ENCODE results near the gene ISY1.
A peak's percentile ranks its signal among the peaks of the same experiment; 100 is the strongest.
"Not testable (repeated sequence)": the region's sequence is repeated elsewhere in the genome, so short reads cannot be mapped to it uniquely, and the experiment has no call there.

The ISY1 gene

DNA sequence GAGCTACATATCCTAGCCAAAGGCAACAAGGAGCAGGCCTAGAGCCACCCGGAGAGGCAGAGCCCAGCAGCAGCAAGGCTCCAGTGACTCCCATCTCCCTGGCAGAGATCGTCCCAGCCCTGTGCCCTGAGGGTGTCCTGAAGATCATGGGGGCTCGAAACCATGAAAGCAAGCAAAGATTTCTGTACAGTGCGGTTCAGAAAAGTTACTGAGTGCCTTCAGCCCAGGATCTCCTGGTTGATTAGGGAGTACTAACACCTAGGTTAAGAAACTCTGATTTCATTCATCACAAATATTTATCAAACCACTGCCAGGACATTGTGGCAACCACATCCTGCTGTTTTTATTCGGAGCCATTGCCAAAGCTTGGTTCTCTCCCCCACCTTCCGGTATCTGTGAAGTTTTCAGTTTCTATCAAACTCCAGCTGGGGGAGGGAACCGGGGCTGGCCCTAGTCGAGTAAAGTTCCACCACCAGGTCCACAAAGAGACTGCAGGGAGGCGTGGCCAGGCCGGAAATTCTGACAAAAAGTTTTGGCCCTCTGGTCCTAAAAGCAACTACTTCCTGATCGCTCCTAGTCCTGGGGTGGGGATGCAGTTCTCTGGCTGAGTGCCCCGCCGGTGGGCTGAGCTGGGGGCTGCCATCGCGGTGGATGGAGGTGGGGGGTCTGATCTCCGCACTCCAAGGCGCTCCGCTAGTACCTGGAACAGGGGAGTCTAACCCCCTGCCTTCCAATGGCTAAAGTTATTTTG, 40.4 kb downstream of the ISY1 start:
- peak; percentile 91 for DNase-seq (ENCODE audit: low spot score)

GRCh38 chr3:129119365-129120100, 41.3 kb downstream of the ISY1 start:
- no peak for DNase-seq (ENCODE audit: low spot score)

DNA sequence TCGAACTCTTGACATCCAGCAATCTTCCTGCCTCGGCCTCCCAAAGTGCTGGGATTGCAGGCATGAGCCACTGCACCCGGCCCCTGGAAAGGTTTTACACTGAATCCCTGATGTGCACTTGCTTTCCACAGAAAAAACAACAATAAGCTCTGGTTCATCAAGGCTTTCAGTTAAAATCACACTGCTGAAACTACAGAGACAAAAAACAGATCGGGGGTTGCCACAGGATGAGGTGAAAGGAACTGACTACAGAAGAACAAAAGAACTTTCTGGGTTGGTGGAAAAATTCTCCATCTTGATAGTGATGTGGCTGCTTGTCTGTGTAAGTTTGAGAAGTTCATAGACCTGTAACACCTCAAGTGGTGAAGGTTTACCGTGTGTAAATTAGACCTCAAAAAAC, 42.1 kb downstream of the ISY1 start:
- no peak for DNase-seq (ENCODE audit: low spot score)

DNA sequence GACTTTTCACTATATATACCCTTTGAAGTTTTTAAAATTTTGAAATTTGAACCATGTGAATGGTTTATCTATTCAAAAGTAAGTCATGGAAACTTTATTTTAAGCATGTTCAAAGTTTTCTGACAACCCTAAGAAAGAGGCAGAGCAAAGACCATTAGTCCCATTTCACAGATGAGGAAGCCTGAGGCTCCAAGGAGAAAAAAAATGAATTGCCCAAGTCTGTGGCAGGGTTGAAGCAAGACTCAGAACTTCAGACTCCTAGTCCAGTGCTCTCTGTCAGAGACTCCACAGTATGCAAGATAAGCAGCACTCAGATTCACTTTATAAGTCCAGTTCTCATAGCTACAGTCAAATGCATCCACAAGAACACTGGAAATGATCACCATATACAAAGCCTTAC, 43.7 kb downstream of the ISY1 start:
- no peak for DNase-seq (ENCODE audit: low spot score)

DNA sequence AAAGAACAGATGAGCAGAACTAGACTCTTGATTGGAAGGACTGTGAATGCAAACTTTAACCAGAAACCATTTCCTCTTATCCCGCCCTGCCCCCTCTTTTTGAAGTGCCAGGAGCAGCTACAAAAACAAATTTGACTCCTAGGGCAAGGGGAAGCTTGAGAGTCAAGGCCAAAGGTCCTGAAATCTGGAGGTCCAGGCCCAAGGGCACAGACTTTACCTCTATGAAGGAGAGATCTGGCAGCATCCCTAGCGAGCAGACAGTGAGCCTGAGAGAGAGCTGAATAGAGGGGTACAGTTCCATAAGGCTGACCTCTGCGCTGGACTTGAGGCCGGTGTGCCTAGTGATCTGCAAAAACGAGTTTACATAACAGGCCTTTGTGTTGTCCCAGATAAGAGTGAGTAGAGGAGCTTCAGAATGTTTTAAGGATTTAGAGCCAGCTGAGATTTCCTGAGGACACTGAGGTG, 44.3 kb downstream of the ISY1 start:
- no peak for DNase-seq (ENCODE audit: low spot score)

DNA sequence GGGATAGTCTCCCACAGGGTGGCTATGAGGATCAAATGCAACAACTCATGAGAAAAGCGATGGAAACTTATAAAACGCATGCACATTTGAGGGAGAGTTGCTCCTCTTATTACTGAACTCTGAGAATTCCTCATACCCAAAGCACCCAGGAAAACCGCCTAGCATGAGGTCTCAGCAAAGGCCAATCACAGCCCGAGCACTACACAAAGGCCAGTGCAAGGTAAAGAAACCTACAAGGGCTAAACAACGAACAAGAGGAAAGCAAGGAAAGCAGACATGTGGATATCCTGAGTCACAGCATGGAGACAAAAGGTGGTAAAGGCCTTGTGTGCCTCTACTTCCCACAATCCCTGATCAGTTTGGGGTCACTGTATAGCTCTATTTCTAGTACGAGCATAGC, 46.4 kb downstream of the ISY1 start:
- DNase-seq (ENCODE audit: low spot score): no peak

GRCh38 chr3:129112308-129113052, 48.4 kb downstream of the ISY1 start:
- no peak for DNase-seq (ENCODE audit: low spot score)

- not testable (repeated sequence) for DNase-seq (ENCODE audit: low spot score)
These were observed 49.6 kb downstream of the ISY1 start for GRCh38 chr3:129111076-129111780.

DNA sequence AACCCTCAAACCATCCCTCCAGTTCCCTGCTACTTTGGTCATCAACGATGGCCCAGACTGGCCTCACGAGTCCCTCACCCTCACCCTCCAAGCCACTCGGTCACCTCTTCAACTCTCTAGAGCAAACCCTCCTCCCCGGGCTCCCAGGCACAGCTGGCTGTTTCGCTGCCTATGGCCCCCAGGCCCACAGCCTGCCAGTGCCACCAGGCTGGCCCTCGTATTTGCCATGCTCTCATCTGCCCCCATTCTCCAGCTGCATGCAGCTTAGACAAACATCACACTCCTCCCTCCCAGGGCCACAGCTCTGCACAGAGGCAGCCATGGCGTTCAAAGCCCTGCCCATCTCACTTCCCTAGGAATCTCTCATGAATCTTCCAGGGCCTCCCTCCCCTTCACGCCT, 53.1 kb downstream of the ISY1 start:
- no peak for DNase-seq (ENCODE audit: low spot score)

DNA sequence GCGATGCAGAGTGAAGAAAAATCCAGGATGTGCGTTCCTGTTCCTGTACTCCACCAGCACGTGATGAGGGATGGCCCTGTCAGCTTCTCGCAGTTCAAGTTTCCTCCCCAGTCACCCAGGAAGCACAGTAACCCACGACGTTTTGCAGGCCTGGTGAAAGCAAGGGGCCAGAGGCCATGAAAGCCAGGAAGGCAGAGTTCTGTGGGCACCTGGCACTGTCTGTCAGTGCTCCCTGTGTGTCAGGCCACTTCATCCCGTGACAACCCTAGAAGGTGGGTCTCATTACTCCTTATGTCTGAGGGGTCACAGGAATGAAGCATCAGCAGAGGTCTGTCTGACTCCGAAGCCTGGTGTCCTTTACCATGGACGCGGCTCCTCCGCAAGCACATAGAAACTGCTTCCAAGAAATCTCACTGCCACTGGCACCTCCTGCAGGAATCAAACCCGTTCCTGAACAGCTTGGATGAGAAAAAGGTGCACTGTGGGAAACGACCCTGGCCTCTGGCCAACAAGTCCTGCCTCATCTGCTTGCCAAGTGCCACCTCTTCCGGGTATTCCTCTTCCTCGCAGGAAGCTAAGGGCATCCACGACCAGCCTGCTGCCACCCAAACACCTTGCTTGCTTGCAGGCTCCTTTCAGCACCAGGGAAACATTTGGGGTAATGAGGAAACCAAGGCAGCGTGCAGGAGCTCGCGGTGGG, 53.8 kb downstream of the ISY1 start:
- no peak for DNase-seq (ENCODE audit: low spot score)

DNA sequence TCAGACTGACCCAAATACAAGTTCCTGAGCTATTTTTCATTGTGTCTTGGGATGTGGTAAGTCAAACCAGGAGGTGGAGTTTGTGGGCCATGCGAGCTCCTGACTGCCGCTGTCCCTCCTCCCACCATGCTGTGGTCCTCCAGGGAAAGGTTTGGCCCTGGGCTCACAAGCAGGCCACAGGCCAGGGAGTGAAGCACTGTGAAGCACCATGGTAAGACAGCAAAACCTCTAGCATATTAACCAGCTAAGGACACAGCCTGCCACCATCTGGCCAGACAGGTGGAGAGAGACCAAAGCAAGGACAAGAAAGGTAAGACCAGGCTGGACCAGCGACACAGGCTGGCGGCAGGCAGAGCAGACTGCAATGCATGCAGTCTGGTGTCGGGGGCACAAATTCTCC, 54.5 kb downstream of the ISY1 start:
- DNase-seq (ENCODE audit: low spot score): no peak

DNA sequence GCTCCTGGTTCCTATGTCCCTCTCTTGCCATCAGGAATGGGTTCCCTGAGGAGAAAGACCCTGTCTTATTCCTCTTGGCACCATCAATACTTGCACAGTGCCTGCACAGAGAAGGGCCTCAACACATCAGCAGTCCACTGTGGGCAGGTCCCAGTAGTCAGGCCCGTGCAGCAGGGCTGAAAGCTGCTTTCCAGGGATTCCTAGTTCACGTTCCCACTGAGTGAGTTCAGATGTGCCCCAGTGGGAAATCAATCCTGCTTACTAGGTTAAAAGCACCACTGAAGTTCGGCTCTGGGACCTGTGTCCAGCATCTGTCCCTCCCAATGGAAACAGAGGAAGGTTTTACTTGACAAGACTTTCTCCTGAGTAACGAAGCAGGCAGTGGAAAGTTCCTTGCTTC, 55.0 kb downstream of the ISY1 start:
- no peak for DNase-seq (ENCODE audit: low spot score)

- DNase-seq (ENCODE audit: low spot score): no peak
These were observed 56.3 kb downstream of the ISY1 start for GRCh38 chr3:129104498-129105079.

- no peak for DNase-seq (ENCODE audit: low spot score)
These were observed 56.8 kb downstream of the ISY1 start for GRCh38 chr3:129104051-129104450.

DNA sequence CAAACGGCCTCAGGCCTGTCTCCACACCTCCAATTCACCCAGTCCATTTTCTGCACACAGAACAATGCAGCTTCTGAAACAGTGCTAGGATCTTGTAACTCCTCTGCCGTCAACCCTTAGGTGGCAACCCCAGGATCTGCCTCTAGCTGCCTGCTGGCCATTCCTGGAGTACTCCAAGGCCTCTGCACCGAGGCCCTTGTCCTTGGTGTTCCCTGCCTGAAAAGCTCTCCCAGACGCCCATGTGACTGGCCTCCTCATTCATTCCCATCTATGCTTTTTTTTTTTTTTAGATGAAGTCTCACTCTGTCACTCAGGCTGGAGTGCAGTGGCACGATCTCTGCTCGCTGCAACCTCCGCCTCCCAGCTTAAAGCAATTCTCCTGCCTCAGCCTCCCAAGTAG, 57.6 kb downstream of the ISY1 start:
- no peak for DNase-seq (ENCODE audit: low spot score)

DNA sequence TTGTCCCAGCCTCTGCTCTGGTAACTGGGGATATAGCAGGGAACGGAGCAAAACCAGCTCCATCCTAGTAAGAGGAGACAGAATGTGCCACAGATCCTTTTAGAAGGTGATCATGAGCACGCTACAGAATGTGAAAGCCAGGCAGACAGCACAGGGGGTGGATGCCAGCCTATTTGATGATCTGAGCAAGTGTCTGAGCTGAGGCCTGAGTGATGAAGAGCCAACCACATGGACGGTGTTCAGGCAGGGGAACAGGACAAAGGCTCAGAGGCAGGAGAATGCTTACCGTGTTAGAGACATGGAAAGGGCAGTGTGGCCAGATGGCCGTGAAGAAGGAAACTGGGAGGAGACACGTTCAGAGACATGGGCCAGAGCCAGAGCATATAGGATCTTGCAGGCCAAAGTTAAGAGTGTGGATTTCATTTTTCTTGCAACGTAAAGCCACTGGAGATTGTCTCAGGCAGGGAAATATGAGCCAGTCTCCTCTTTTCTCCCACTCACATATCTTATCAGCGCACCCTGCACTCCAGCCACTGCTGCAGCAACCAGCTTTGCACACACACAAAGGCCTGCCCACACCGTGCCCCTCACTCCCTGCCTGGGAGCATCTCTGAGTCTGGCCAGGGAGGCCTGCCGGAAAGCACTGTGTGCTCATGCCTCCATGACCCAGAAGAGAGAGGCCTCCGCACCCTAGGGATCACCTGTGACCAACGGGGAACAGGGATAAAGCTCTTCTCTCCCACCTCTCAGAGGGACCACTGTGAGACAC, 59.3 kb downstream of the ISY1 start:
- DNase-seq (ENCODE audit: low spot score): no peak

GRCh38 chr3:129100274-129100673, 60.6 kb downstream of the ISY1 start:
- no peak for DNase-seq (ENCODE audit: low spot score)

DNA sequence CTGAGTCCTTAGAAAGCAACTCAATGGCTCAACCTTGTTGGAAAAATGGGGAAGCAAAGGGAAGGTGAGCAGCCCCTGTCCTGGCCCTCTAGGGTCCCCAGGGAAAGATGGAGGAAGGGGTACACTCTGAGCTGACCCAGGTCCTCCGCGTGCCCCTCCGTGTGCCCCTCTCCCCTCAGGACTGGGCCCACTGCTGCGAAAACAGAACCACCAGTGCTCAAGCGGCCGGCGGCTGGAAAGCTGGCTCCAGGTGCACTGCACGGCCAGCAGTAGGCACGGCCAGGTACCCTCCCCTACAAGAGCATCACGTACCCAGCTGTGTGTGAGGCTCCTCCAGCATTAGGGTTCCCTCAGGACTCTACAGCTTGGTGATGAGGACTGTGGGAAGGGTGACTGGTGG, 65.6 kb downstream of the ISY1 start:
- no peak for DNase-seq (ENCODE audit: low spot score)

- not testable (repeated sequence) for DNase-seq (ENCODE audit: low spot score)
These were observed 72.6 kb downstream of the ISY1 start for GRCh38 chr3:129088312-129088711.

GRCh38 chr3:129087904-129088303, 73.0 kb downstream of the ISY1 start:
- not testable (repeated sequence) for DNase-seq (ENCODE audit: low spot score)
